Activated CD8-positive, alpha-beta memory T cell treated with anti-CD3 and anti-CD28 coated beads for 48 hours (primary cell): Measurements from ENCODE around the gene EHBP1L1.

Experiments used
- DNase-seq, 3 experiments: peaks; one replicate each; pipeline ENCODE4 v3.0.0-alpha.2; 2020; ENCODE audit warnings: low read depth in 2 of 3, low spot score in 2 of 3

The EHBP1L1 gene

GRCh38 chr11:65592858-65593517 is 17.1 kb downstream of the EHBP1L1 start:
- no peak for DNase-seq

- DNase-seq, result no peak
Measured at GRCh38 chr11:65593518-65594414, 17.9 kb downstream of the EHBP1L1 start.

DNA sequence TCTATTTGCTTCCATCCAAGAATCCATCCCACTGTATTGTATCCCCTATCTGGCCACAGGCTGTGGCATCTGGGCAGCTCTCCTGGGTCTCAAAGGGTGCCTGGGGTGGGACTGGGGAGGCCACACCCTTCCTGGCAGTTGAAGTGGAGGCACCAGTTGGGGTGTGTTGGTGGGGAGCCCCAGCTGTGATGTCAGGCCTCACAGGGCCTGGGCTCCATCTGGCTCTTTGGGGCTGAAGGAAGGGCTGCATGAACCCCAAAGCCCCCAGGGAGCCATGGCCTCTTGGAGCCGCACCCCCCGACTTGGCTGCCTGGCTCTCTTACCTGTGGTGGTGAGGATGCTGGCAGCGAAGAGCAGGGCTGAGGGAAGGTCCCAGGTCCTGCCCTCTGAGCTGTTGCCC is 19.3 kb downstream of the EHBP1L1 start:
- no peak for DNase-seq

- DNase-seq, result no peak
Measured at GRCh38 chr11:65595543-65596281, 19.9 kb downstream of the EHBP1L1 start, which contains the start of gene KCNK7. Gene KCNK7, minus strand, starts transcription at chr11:65595800. Its CDS starts 28 bp downstream, at chr11:65595772.

DNA sequence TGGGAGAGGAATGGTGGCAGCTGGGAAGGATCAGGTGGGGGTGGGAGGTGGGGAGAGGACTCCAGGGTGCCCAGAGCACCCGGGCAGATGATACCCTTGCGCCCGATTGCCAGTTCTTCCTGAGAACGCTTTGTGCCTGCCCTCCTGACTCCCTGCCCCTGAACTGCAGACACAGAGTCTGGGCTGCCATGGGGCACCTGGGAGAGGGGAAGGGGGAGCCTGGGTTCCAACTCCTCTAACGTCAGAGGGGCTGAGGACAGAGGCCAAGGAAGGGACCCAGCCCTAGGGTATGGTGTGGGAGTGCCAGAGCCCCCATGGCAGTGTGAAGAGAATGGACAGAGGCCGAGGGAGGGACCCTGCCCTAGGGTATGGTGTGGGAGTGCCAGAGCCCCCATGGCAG is 20.7 kb downstream of the EHBP1L1 start:
- no peak for DNase-seq

DNA sequence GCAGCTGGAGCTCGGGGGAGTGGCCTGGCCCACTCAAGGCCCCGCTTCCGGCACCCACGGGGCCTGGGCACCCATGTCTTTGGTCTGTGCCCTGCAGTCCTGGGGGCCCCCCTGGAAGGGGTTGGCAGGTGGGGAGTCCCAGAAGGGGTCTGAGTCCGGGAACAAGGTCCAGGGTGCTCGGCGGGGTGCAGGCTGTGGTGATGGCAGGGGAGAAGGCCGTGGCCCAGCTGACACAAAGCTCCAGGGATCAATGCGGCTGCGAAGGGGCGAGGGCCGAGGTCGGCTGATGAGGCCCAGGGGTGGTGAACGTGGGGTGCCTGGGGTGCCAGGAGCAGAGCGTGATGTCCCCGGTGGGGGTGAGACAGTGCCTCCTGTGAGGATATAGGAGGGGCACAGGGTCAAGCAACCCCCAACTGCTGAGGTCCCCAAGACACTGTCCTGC is 22.4 kb downstream of the EHBP1L1 start:
- no peak for DNase-seq

- no peak for DNase-seq
Measured at GRCh38 chr11:65599216-65599954, 23.5 kb downstream of the EHBP1L1 start.

DNA sequence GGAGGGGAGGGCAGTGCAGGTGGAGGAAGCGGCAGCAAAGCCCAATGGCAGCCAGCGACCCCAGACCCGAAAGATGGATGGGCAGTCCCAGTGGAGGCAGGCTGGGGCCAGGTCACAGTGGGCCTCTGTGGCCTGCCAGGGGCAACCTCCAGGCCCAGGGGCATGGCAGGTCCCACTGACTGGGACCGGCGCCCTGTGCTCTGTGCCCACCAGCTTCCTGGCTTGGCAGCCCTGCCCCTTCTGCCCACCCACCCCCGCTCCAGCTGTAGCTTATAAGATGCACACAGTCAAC is 24.0 kb downstream of the EHBP1L1 start:
- DNase-seq, result no peak

- no peak for DNase-seq
Measured at GRCh38 chr11:65604258-65604657, 28.4 kb downstream of the EHBP1L1 start.

GRCh38 chr11:65606876-65607613 is 31.2 kb downstream of the EHBP1L1 start:
- DNase-seq, result no peak

GRCh38 chr11:65607614-65608426 is 32.0 kb downstream of the EHBP1L1 start:
- DNase-seq, result no peak

- DNase-seq, result no peak
Measured at GRCh38 chr11:65609229-65609628, 33.4 kb downstream of the EHBP1L1 start.

DNA sequence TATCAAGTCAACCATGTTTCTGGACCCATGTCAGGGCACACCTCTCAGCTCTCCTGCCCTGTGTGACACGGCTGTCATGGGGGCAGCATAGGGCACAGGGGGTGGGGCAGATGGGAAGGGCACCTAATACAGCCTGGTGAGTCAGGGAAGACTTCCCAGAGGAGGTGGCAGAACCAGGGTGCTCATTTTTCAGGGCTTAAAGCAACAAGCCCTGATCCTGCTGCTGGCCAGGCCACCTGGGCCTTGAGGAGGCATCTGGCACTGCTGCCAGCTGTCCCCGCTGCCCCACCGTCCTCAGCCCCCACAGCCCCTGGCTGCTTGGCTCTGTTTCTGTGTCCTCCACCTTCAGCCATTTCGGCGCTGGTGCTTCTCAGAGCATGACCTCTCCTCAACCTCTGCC is 33.8 kb downstream of the EHBP1L1 start:
- DNase-seq, result no peak

GRCh38 chr11:65610404-65610803 is 34.6 kb downstream of the EHBP1L1 start:
- DNase-seq, result no peak

DNA sequence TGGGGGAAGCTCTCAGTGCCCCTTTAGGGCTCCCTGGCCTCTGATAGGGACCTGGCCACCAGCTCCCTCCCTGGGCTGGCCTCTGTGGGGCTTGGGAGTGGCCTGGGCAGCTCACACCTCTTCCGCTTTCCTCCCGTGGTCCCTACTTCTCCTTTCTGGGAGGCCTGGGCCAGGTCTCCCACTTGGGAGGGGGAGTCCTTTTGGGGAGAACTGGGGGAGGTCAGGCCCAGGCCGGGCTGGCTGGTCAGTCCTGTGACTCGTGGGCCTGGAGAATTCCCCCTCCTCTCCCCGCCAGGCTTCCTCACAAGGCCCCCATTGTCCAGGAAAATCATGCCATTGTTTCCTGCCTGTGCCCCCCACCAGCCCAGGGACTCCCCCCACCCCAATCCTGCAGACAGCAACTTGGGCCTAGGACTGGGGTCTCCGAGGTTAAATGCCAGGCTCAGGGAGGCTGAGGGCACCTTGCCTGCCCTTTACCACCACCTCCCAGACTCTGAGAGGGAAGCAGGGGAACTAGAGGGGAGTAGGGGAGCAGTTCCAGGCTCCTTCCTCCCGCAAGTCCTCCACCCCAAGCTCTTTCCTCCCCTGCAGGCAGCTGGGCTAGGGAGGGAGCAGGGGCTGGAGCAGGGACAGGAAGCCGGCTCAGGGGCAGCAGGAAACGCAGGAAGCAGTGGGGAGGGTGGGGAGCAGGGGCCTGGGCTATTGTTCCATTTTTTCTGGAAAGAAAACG is 35.3 kb downstream of the EHBP1L1 start:
- no peak for DNase-seq

GRCh38 chr11:65611758-65612603 is 36.1 kb downstream of the EHBP1L1 start:
- no peak for DNase-seq

- no peak for DNase-seq
Measured at GRCh38 chr11:65612691-65613090, 36.8 kb downstream of the EHBP1L1 start.
